HG03521 (cell line): ENCODE measurements around the gene LYPLA2.
"Not testable (repeated sequence)": the region's sequence is repeated elsewhere in the genome, so short reads cannot be mapped to it uniquely, and the experiment has no call there.

ENCODE experiments used
- ATAC-seq: cut with Tn5 transposase; IDR thresholded peaks from one replicate; pipeline ENCODE4 v1.9.1; 2021; ENCODE audit warnings: mild to moderate bottlenecking, moderate library complexity; ENCODE audit not compliant: unreplicated experiment

The LYPLA2 gene

DNA sequence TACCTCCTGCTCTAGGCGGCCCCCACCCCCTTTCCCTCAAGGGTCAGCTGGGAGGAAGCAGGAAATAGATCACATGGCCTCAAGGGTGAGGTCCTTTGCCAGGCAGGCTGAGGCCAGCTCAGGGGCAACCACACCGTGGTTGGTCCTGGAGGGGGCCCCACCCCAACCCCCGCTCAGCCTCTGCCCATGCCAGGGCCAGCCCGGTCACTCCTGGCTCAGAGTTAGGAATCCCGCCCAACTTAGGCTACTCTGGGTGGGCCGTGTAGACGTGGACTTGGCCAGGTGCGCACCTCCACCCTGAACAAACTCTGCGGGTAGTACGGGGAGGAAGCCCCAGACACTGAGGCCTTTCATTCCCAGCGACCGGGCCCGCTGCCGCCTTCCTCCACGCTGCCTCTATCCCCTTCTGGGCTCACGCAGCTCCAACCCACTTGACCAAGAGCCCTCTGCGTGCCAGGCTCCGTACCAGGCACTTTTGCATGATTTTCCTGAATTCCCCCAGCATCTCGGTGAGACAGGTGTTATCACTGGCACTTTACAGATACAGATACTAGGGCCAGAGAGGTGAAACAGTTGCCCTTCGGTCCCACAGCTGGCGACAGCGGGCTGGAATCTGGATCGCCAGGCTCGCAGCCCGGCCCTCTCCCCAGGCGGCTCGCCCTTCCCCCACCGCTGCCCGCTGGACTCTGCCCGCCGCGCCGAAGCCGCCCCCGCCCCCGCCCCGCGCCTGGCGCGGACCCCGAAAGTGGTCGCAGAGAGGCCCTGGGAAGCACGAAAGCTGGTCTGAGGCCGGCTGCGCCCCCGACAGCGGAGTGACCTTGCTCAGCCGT lies 8.8 kb downstream of the LYPLA2 start:
- ATAC-seq = no peak

DNA sequence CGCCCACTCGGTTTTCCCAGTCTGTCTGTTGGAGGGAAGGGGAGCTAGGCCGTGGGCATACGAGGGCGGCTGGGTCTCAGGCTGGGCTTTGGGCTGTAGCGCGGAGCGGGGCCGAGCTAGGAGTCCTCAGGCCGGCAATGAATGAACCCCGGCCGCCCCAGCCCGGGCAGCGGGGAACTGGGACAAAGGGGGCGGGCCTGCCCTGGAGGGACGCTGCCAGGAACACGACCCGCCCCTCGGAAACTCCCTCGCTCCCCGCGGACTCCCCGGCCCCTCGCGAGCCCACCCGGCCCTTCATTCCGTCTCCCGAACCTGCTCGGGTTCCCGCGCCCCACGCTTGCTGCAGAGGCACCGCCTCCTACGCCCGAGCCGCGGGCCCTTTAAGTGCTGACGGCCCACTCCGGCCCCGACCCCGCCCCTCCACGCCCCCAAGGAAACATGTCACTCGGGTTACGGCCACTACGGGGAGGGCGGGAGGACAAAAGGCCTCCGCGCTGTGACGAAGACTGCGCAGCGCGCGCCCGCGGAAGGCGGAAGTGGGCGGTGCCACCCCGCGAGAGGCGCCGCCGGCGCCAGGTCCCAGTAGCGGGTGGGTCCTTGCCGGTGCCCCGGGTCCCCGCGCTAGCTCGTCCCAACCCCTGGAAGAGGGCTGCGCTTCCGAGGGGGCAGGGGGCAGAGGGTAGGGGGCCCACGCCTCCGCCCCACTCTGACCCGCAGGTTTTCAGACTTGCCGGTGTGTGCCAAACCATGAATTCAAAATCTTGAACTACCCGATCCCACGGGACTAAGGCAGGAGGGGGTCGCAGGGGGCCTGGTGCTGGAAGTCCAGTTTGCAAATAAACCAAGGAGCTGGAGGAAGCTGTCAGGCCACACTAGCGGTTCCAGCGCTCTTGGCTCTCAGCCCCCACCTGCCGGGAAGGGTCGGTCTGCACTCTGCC lies 9.7 kb downstream of the LYPLA2 start, which contains the start of gene GALE:
Gene GALE, minus strand, starts transcription at position 355 of the 938 bp plus-strand sequence. CDS start 1,747 bp downstream, outside the sequence.
- ATAC-seq = peak; percentile 84

DNA sequence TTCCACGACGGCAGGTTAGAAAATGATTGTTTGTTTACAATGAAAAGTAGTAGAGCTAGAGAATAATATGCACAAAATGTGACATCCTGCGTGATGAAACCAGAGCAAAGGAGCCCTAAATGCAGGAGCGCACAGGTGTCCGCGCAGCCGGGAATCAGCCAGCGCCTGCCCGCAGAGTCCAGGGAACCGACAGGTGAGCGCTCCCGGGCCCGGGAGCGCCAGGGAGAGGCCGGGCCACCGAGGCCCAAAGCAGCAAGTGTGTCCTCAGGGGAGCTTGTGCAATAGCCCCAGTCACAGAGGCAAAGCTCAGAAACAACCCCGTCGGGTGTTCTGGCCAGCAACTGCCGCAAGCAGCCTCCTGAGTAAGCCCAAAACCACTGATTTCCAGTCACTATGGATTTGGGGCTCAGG lies 10.4 kb downstream of the LYPLA2 start:
- no peak for ATAC-seq

DNA sequence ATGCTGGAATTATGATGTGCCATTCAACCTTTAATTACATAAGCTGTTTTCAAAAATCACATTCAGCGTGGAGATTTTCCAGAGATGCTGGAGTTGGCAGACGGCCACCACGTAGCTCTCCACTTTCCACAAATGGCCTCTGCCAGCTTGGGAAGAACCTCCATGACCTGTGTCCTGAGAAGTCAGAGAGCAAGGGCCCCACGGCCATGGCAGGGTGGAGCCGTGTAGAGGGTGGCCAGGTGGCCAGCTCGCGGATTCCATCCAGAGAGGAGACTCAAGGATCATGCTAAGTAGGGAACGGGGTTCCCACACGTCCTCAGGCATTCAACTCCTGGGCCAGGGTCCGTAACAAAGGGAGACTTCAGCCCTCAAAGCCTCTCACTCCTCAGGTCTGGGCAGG lies 10.9 kb downstream of the LYPLA2 start:
- ATAC-seq = no peak

- ATAC-seq = not testable (repeated sequence)
Measured at GRCh38 chr1:23802809-23803342, 11.9 kb downstream of the LYPLA2 start.

- no peak for ATAC-seq
Measured at GRCh38 chr1:23803674-23804073, 12.7 kb downstream of the LYPLA2 start.

DNA sequence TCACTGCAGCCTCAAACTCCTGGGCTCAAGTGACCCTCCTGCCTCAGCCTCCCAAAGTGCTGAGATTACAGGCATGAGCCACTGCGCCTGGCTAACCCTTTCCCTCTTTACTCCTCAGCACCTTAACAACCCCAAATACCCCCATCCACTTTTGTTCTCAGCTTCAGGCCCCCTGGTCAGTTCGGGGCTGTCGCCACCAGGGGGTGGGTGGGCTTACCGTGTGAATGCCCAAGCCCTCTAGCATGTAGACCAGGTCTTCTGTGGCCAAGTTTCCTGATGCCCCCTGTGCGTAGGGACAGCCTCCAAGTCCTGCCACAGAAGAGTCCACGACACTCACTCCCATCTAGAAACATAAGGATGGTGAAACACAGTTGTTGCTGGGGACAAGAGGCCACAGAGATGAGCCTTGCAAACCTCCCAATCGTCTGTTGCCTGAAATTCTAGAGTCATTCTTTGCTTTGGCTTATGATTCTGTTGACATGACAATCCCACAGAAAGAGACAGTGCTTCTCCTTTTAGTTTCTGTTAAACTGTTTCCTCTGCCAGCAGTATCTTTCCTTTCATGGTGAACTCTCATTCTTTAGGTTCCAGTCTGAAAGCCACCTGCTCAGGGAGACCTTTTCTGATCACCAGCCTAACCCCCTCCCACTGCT lies 13.4 kb downstream of the LYPLA2 start:
- ATAC-seq = no peak

DNA sequence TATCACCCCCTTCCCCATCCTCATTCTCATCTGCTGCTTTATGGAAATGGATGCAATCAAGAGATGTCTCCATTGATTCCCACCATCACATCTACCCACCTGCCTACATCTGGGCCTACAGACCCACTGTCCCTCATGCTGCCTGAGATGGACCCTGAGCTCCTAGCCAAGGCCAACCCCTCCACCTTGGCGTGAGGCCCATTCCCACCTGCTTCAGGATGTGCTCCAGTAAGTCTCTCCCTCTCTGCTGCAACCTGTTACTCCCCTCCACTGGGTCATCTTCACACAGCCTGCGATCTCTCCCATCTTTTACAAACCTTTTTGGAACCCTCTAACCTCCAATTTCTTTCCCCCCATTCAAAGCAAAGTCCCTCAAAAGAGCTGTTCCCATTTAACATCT lies 14.1 kb downstream of the LYPLA2 start:
- ATAC-seq = no peak

DNA sequence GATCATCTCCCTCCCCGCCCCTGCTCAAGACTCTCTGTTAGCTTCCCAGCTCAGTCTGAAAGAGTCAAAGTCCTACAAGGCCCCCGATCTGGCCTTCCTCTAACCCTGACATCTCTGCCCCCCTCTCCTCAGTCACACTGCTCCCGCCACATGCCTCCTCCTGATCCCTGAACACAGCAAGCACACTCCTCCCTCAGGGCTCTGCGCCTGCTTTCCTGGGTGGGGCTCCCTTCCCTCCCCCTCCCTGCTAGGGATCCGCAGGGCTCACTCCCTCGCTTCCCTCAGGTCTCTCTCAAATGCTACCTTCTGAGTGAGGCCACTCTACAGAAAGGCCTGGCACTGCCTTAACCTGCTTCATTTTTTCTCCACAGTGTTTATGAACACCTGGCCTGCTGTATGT lies 15.3 kb downstream of the LYPLA2 start:
- no peak for ATAC-seq

DNA sequence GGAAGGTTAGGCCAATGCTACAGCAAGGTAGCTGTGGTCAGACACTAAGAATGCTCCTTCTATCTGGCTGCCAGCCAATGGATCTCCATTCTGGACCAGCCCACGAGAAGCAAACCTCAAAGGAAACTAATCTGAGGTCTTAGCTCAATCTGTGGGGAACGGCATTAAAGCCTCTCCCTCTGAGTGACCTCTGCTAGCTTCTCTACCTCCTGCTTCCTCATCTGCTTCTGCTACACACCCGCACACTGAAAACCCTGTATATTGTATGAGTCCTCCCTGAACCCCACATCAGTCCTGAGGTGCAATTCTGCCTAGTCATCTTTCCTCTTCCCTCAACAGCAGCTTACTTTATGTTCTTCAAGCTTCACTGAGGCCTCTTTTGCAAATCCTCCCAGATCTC lies 16.5 kb downstream of the LYPLA2 start:
- no peak for ATAC-seq

GRCh38 chr1:23809751-23810171 lies 18.8 kb downstream of the LYPLA2 start:
- ATAC-seq = peak; percentile 64

DNA sequence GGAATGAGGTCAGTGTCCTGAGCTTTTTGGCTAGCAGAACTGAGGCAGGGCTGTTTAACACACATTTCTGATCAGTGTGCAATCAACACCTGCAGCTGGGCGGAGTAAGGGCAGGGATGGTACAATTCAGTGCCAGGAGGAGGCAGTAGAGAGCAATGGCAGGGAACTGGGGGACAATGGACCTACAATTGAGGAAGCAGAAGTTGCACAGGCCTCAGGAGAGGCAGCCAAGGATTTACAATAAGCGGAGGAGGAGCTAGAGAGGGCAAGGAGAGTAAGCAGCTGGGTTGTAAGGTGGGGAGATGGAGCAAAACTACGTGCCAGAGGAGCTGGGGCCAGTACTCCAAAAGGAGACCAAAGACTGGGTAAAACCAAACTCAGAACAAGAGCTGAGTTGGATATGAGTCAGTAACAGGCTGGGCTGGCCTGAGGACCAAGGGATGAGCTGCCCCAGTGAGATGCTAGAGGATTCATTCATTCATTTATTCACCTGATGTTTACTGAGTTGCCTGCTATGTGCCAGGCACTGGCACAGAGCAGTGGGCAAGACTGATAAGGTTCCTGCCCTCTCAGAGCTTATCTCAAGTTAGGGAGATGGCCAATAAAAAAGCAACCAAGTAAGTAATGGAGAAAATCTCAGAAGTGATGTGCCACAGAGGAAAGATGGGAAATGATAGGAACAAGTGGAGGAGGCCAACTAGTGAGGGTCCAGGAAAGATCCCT lies 20.0 kb downstream of the LYPLA2 start:
- peak; percentile 56 for ATAC-seq

DNA sequence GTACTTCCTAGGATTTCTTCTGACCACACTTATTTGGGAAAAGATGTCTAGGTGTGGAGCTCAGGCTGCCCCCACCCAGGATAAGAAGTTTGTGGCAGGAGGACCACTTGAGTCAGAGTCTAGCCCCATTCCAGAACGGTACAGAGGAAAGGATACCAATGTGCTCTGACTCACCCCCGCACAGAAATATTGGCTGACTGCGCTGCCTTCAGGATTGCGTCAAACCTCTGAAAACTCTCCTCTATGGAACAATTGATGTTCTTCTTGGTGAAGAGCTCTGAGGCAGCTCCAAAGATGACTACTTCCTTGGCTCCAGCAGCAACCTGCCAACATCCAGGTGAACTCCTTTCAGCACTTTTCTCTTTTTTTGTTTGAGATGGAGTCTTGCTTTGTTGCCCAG lies 23.1 kb downstream of the LYPLA2 start:
- no peak for ATAC-seq

DNA sequence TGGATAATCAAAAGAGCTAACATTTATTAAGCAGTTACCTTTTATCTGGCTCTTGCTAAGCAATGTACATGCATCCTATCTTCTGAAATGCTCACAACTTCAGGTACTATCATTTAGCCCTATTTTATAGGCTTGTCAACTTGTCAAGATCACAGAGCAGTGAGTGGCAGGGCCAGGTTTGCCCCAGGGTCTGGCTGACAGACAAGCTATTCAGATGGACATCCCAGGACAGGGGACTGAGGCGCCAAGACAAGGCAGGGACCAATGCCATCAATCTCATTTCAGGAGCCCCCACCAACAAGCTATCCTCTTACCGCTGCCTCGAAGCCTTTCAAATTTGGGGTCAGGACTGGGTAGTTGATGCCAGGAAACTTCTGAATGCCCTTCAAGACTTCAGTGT lies 25.4 kb downstream of the LYPLA2 start:
- ATAC-seq = no peak

DNA sequence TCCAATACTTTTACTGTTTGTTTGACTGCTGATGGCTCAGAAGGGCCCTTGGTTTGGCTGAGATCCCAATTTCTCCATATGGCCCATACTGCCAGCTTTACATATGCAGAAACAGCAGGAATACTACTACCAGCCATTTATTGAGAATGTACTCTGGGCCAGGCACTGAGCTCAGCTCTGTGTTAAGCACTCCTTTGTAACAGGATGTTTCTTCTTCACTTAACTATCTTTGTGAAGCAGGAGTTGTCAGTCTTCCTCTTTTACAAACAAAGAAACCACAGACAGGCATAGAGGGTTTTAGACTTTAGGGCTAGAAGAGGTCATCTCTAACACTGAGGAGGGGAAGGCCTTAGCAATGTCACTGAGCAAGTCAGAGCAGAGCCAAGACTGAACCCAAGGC lies 26.0 kb downstream of the LYPLA2 start:
- no peak for ATAC-seq

DNA sequence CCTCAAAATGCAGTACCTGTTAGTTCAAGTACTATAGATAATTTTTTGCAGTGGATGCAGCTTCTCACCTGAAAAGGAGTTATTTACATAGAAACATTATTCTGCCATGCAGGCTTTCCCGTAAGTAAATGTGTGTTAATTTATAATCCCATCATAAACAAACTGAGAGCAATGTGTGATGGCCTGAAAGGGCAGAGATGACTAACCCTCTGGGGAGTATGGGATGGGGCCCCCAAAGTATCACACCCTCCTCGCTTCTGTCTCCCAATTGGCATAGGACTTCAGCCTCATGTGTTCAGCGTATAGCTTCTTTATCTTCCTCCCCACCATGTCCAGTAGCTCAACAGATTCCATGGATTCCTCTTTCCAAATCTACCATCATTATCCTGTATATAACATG lies 26.7 kb downstream of the LYPLA2 start:
- ATAC-seq = no peak

GRCh38 chr1:23823767-23824166 lies 32.8 kb downstream of the LYPLA2 start:
- no peak for ATAC-seq

DNA sequence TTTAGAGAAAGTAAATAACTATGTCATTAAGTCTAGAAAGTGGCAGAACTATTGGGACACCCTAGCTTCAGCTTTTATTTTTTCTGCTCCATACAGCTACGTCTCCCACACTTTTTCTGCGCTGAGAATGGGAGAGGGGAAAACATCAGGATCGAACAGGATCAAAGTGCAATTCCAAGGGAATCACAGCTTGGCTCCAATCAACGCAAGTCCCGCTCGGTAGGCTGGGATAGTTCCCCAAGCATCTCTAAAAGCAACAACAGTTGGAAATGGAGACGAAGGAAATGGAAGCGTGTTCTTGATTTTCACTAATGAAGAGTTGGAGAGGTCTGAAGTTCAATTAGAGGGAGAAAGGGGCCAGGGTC lies 33.7 kb downstream of the LYPLA2 start:
- no peak for ATAC-seq

- peak; percentile 81 for ATAC-seq
Measured at GRCh38 chr1:23825076-23825761, 34.3 kb downstream of the LYPLA2 start, which contains the start of gene HMGCL. TSS of gene HMGCL (minus strand) at chr1:23825429. CDS start at chr1:23825415, 14 bp downstream.
